ENCODE results near the gene ASNSD1. TPM values are rescaled to one million over a fixed set of nuclear protein-coding genes. Genes with fewer than 3 reads are reported as not detected.
"Not testable (repeated sequence)": the region's sequence is repeated elsewhere in the genome, so short reads cannot be mapped to it uniquely, and the experiment has no call there.

Gene ASNSD1
- total RNA-seq, 1 donor from 2014 or later: 39.5 TPM

DNA sequence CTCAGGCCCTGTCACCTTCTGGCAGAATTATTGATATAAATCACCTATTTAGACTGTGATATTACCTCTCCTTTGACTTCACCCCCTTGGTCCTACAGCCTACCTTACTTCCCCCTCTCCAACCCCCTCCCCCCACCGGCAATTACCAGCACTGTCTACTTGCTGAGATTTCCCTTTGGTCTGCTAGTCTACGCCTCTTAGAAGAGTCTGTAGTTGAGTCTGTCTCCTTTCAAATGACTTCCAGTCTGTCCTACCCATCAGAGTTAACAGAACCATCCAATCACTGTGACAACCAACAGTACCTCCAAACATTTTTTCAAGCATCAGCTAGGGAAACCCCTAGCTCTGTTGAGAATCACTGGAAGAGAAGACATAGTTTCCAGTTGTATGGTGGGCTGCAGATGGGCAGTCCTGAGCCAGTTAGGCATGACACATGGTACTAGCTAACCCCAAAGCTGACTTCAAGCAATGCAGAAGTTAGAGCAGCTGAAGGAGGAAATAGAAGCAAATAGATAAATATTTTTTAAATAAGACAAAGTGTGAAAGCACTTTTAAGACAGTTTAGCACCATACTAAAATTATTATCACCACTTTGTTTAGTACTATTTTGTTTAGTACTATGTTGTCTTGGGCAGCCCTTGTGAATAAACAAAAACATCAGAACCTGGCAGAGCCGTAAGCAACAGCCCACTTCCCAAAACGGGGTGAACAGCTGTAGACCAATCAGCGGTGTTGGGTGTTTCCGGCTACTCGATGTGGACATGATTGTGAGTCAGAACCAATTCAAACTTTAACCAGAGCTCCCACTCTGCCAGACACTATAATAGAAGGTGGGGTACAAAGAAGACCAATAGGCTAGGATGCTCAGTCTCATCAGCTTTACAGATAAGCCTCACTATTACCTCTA lies 2.7 kb upstream of the ASNSD1 start:
- TF ChIP-seq, protein P1, sequence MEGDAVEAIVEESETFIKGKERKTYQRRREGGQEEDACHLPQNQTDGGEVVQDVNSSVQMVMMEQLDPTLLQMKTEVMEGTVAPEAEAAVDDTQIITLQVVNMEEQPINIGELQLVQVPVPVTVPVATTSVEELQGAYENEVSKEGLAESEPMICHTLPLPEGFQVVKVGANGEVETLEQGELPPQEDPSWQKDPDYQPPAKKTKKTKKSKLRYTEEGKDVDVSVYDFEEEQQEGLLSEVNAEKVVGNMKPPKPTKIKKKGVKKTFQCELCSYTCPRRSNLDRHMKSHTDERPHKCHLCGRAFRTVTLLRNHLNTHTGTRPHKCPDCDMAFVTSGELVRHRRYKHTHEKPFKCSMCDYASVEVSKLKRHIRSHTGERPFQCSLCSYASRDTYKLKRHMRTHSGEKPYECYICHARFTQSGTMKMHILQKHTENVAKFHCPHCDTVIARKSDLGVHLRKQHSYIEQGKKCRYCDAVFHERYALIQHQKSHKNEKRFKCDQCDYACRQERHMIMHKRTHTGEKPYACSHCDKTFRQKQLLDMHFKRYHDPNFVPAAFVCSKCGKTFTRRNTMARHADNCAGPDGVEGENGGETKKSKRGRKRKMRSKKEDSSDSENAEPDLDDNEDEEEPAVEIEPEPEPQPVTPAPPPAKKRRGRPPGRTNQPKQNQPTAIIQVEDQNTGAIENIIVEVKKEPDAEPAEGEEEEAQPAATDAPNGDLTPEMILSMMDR (IDR thresholded peaks at IDR 0.05): no peak
- Mint-ChIP-seq H3K4me3 (ENCODE audit: unreplicated experiment) (no peak overlapping the region), H3K9me3 (ENCODE audit: low read depth) (no peaks in the 10 kb centered on the region), H3K27me3 (ENCODE audit: low read depth) (no peaks in the 10 kb centered on the region), H3K4me1 (ENCODE audit: low read depth) (peaks cover 10% of the 10 kb centered on the region), H3K27ac (ENCODE audit: unreplicated experiment) (no peak overlapping the region), H3K36me3 (ENCODE audit: low read depth) (no peaks in the 10 kb centered on the region)
- no peak for DNase-seq (ENCODE audit: low spot score)

DNA sequence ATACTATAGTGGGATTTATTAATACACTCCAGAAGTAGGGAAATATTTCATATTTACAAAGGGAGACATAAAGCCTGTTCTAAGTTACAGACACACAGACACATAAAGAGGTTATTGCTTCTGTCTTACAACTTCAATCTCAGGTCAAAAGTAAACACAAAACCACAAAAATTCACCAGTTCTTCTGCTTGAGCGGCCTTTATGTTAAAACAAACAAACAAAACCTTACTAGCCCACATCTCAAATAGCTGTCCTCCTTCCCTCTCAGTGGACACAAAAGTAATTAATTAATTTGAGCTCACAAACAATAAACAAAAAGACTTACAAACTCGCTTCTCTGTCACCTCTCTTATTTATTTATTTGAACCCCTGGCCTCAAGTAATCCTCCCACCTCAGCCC lies 1.5 kb upstream of the ASNSD1 start:
- Mint-ChIP-seq H3K27ac (ENCODE audit: unreplicated experiment) (no peak overlapping the region), H3K36me3 (ENCODE audit: low read depth) (no peaks in the 10 kb centered on the region), H3K4me3 (ENCODE audit: unreplicated experiment) (no peak overlapping the region), H3K4me1 (ENCODE audit: low read depth) (peaks cover 14% of the 10 kb centered on the region), H3K9me3 (ENCODE audit: low read depth) (no peaks in the 10 kb centered on the region), H3K27me3 (ENCODE audit: low read depth) (no peaks in the 10 kb centered on the region)
- TF ChIP-seq, protein P1 (IDR thresholded peaks at IDR 0.05): no peak
- DNase-seq (ENCODE audit: low spot score): no peak

DNA sequence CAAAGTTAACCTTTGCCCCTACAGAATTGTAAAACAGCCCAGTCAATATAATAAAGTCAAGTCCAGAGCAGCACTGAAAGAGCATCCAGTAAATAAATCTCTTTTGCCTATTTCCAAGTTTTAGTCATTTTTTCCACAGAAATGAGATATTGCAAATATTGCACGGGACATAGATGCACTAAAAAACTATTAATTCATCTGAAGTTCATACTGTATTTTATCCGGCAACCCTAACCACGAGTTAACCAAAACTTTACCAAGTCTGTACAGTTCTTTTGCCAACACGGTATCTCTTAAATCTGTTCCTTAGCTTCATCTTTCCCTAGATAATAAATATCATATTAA lies 484 bp upstream of the ASNSD1 start:
- Mint-ChIP-seq H3K27me3 (ENCODE audit: low read depth) (no peaks in the 10 kb centered on the region), H3K4me1 (ENCODE audit: low read depth) (peaks cover 14% of the 10 kb centered on the region), H3K27ac (ENCODE audit: unreplicated experiment) (no peak overlapping the region), H3K9me3 (ENCODE audit: low read depth) (no peaks in the 10 kb centered on the region), H3K36me3 (ENCODE audit: low read depth) (no peaks in the 10 kb centered on the region), H3K4me3 (ENCODE audit: unreplicated experiment) (no peak overlapping the region)
- DNase-seq (ENCODE audit: low spot score): no peak
- TF ChIP-seq, protein P1 (IDR thresholded peaks at IDR 0.05): no peak

DNA sequence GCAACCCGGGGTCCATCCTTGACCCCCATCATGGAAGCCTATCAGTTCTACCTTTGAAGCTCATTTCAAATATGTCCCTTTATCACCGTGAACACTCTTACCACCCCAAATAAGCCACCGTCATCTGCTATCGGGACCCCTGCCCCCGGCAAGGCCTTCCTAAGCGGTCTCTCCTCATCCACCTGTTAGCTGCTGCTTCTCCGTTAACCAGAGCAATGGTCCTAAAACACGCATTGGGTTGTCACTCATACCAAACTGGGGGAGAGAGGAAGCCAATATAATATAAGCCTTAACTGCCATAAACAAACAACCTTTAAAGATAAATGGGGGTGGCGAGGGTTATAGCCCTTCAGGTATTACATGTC lies 680 bp downstream of the ASNSD1 start:
- DNase-seq (ENCODE audit: low spot score): no peak
- Mint-ChIP-seq H3K27ac (ENCODE audit: unreplicated experiment) (no peak overlapping the region), H3K9me3 (ENCODE audit: low read depth) (no peaks in the 10 kb centered on the region), H3K27me3 (ENCODE audit: low read depth) (no peaks in the 10 kb centered on the region), H3K4me1 (ENCODE audit: low read depth) (peaks cover 14% of the 10 kb centered on the region), H3K36me3 (ENCODE audit: low read depth) (peaks cover 7% of the 10 kb centered on the region), H3K4me3 (ENCODE audit: unreplicated experiment) (no peak overlapping the region)
- TF ChIP-seq, protein P1 (IDR thresholded peaks at IDR 0.05): no peak

DNA sequence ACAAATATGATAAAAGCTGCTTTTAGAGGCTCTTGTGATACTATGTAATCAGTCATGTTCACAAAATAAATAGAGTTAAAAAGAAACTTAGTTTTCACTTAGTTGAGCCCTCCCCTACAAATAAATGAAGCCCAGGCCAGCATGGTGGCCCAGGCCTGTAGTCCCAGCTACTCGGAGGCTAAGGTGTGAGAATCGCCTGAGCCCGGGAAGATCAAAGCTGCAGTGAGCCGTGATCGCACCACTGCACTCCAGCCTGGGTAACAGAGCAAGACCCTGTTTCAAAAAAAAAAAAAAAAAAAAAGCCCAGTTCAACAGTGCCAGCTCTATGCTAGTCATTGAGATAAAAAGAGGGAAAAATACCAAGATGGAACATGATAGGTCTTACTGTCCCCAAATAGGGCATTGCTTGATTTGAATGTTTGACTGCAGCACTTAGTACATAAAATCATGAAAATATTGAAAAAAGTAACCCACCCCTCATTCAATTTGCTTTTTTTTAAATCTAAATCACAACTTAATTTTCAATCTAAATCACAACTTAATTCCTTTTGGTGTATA lies 1.5 kb downstream of the ASNSD1 start:
- H3K9me3 Mint-ChIP-seq (ENCODE audit: low read depth): no peaks in the 10 kb centered on the region
- DNase-seq (ENCODE audit: low spot score): no peak
- TF ChIP-seq, protein P1 (IDR thresholded peaks at IDR 0.05): no peak
- no peak overlapping the region for H3K27ac Mint-ChIP-seq (ENCODE audit: unreplicated experiment)
- peaks cover 14% of the 10 kb centered on the region for H3K4me1 Mint-ChIP-seq (ENCODE audit: low read depth)
- no peaks in the 10 kb centered on the region for H3K27me3 Mint-ChIP-seq (ENCODE audit: low read depth)
- H3K4me3 Mint-ChIP-seq (ENCODE audit: unreplicated experiment): no peak overlapping the region
- H3K36me3 Mint-ChIP-seq (ENCODE audit: low read depth): peaks cover 11% of the 10 kb centered on the region

DNA sequence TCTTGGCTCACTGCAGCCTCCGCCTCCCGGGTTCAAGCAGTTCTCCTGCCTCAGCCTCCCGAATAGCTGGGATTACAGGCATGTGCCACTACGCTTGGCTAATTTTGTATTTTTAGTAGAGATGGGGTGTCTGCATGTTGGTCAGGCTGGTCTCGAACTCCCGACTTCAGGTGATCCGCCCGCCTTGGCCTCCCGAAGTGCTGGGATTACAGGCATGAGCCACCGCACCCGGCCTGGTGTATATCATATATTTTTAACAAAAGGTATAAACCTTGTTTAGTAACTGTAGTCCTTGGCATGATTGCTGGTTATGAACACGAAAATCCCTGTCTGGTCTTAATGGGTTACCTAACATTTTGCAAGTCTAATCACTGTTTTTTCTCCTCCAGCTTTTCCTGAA lies 2.1 kb downstream of the ASNSD1 start:
- DNase-seq (ENCODE audit: low spot score); H3K4me3 Mint-ChIP-seq (ENCODE audit: unreplicated experiment); H3K27ac Mint-ChIP-seq (ENCODE audit: unreplicated experiment); H3K9me3 Mint-ChIP-seq (ENCODE audit: low read depth); H3K27me3 Mint-ChIP-seq (ENCODE audit: low read depth): not testable (repeated sequence)
- Mint-ChIP-seq H3K36me3 (ENCODE audit: low read depth) (peaks cover 13% of the 10 kb centered on the region), H3K4me1 (ENCODE audit: low read depth) (peaks cover 14% of the 10 kb centered on the region)

Measured in chondrocyte (in vitro differentiated cells).